GM18868 (cell line): ENCODE results near the gene DHDH.

Experiments used
- ATAC-seq: cut with Tn5 transposase; IDR thresholded peaks from one replicate; pipeline ENCODE4 v1.9.1; 2021; ENCODE audit warnings: mild to moderate bottlenecking, moderate library complexity; ENCODE audit not compliant: unreplicated experiment

Gene DHDH

DNA sequence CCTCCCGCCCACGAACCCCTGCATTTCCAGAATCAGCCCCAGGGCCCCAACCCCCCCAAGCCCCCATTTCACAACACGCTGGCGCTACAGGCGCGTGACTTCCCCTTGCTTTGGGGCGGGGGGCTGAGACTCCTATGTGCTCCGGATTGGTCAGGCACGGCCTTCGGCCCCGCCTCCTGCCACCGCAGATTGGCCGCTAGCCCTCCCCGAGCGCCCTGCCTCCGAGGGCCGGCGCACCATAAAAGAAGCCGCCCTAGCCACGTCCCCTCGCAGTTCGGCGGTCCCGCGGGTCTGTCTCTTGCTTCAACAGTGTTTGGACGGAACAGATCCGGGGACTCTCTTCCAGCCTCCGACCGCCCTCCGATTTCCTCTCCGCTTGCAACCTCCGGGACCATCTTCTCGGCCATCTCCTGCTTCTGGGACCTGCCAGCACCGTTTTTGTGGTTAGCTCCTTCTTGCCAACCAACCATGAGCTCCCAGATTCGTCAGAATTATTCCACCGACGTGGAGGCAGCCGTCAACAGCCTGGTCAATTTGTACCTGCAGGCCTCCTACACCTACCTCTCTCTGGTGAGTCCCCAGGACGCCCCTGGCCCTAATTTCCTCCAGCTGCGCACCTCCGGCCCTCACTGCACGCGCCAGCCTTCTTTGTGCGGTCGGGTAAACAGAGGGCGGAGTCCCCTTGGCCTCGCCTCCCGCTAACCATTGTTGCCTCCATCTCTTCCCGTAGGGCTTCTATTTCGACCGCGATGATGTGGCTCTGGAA is 31.7 kb downstream of the DHDH start, which contains the start of gene FTL:
Gene FTL (plus strand): TSS at position 270 of the 766 bp plus-strand sequence. CDS start 199 bp downstream, at position 469.
- peak; percentile 58 for ATAC-seq

DNA sequence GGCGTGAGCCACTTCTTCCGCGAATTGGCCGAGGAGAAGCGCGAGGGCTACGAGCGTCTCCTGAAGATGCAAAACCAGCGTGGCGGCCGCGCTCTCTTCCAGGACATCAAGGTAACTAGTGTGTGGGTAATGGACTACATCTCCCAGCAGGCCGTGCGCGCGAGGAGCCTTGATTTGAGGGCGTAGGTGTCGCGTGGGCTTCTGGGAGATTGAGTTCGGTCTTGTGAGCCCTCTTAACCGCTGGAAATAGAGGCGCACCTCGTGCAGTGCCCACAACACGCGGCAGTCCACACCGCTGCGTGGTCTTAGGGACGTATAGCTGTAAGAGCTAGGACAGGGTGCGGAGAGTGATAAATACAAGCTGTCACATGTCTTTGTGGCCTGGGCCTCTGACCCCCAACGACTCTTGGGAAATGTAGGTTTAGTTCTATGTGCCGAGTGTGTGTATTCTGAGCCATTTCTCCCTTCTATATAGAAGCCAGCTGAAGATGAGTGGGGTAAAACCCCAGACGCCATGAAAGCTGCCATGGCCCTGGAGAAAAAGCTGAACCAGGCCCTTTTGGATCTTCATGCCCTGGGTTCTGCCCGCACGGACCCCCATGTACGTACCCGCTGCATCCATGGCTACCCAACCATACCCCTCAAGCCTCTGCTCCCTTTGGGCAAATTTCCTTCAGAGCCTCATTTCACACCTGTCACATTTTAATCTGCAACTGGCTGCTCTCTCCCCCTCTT is 32.5 kb downstream of the DHDH start:
- peak; percentile 15 for ATAC-seq

DNA sequence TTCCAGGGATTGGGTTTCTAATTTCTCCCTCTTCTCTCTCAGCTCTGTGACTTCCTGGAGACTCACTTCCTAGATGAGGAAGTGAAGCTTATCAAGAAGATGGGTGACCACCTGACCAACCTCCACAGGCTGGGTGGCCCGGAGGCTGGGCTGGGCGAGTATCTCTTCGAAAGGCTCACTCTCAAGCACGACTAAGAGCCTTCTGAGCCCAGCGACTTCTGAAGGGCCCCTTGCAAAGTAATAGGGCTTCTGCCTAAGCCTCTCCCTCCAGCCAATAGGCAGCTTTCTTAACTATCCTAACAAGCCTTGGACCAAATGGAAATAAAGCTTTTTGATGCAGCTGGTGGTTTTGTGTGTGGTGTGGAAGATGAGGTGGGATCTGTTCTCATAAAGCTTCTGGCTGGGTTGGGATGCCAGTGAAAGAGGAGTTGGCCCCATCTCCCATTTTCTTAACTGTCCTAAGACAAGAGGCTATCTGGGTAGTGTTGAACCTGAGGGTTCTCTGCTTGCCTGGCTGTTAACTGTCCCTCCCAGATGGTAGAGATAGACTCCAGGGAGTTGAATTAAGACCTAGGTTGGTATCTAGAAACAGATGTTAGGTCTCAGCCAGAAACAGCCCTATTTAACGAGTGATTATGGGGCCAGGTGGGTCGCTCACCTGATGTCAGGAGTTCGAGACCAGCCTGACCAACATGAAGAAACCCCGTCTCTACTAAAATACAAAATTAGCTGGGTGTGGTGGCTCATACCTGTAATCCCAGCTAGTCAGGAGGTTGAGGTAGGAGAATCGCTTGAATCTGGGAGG is 33.2 kb downstream of the DHDH start:
- ATAC-seq, result no peak

DNA sequence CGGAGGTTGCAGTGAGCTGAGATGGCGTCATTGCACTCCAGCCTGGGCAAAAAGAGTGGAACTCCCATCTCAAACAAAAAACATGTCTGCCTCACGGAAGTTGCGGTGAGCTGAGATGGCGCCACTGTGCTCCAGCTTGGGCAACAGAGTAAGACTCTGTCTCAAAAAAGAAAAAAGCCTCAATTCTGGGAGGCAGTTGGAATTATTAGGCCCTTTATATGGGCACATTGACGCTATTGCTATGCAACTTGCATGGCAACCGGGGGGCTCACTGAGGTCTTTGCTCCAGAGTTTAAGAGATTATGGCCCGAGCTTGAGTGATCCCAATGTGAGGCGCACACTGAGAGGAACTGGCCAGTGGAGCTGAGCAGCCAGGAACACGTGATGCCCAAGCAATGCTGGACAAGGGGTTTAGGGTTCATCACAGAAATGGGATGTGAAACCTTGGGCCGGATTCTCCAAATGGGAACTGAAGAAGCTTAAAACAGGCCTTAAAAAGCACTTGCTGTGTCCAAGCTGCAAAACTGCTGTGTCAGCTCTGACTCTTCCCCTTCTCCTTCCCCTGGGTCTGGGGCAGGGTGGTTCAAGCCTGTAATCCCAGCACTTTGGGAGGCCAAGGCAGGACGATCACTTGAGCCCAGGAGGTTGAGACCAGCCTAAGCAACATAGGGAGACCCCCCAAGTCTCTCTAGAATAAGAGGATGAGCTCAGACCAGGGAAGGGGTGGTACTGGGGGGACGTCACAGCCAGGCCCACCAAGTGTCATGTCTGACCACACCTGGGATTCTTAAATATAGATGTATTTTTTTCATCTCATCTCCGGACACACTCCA is 34.1 kb downstream of the DHDH start:
- ATAC-seq, result no peak

DNA sequence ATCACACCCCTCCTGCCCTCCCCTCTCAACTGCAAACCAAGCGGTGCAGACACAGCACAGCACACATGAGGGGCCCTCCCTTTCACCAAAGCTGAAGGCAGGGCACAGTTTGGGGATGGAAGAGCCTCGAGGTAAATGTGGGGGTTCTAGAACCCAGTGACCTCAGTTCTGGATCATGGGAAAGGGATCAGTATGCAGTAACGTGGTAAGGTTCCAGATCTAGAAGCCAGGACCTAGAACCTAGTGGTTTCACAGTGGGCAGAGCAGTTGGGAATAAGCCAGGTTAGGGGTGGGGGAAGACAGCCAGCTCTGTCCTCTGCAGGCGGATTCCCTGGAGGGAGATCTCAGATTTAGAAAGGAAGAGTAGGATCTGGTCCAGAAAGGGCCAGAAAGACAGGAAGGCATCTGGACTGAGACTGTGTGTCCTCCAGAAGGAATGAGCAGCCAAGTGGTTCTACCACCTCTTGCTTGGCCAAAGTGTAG is 34.7 kb downstream of the DHDH start:
- ATAC-seq, result no peak

DNA sequence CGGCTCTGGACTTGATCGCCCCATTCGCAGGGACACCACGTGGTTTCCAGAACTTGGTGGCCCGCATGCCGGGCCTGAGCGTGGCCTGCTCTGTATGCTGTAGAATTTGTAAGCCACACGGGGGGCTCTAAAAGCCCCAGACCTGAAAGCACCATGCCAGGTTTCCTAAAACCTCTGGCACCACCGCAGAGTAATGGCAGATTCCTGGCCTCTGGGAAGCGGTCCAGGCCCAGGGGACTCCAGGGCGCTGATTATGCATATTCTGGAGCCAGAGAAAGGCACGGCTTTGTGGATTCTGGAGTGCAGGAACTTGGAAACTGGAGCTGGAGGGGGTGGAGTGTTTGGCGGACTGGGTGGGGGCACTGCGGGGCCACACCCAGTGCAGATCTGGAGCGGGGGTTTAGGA is 35.3 kb downstream of the DHDH start:
- no peak for ATAC-seq

DNA sequence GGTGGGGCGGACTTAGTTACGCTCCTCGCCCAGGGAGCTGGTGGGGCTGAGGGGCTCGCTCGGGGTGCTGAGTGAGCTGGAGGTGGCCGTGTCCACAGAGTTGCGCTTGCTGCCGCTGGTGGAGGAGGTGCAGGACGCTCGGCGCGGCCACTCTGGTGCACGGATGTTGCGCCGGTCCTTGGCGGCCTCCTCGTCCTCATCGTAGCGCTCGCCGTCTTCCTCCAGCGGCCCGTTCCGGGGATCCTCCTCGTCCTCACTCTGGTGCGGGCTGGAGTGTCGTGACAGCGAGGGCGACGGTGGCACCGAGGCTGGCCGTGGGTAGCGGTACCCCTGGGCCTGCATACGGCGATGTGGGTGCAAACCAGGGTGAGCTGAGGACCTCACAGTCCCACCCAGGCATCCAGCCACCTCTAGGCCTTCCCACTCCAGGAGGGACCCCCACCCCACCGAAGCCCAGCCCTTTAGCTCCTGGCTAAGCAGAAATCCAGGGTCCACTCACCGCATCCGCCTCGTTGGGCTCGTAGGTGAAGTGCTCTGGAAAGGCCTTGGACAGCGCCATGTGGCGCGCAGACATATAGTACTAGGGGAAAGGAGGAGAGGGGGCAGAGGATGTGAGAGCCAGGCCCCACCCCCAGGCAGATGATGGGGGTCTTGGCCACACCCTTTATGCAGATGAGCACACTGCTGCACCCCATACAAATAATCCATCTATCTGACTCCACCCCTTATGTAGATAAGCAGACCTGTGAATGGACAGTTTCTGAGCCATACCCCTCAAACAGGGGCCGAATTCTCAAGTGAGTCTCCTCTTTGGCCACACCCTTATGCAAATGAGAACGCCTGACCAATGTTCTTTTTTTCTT is 36.0 kb downstream of the DHDH start:
- no peak for ATAC-seq

DNA sequence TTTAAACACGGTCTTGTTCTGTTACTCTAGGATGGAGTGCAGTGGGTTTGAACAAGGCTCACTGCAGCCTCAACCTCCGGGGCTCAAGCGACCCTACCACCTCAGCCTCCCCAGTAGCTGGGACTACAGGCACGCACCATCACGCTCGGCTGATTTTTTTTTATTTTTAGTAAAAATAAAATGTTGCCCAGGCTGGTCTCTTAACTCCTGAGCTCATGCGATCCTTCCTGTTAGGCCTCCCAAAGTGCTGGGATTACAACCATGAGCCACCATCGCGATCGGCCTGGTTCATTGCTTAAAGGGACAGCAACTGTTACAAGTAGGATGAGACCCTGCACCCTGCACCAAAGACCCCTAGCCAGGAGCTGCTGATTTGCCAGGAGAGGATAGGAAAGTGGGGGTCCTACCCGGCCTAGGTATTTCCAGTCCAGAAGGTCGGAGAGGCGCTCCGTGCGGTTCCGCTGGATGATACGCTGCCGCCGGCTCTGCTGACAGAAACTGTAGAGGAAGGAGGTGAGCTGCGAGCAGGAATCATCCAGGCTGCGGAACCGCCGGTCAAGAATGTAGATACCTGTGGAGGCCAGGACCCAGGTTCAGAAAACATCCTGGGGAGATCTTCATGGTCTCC is 36.8 kb downstream of the DHDH start:
- ATAC-seq, result no peak

DNA sequence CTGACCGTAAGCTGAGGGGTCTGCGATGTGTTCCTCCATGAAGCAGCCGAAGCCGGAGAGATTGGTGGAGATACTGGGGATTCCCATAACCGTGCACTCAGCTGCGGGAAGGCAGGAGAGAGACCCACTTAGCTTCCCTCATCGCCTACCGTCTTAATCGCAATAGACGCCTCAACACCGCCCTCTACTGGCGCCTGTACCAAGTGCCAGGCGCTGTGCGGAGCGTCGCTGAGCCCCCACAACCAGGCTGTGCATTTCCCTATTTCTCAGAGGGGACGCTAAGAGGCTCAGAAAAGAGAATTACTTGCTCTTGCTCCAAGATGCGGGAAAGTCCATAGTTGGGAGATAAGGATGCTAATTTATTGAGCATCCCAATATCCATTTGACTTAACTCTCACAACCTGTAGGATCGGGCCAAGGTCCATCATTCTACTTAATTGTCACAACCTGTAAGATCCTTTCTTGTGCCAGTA is 37.5 kb downstream of the DHDH start:
- ATAC-seq, result no peak

DNA sequence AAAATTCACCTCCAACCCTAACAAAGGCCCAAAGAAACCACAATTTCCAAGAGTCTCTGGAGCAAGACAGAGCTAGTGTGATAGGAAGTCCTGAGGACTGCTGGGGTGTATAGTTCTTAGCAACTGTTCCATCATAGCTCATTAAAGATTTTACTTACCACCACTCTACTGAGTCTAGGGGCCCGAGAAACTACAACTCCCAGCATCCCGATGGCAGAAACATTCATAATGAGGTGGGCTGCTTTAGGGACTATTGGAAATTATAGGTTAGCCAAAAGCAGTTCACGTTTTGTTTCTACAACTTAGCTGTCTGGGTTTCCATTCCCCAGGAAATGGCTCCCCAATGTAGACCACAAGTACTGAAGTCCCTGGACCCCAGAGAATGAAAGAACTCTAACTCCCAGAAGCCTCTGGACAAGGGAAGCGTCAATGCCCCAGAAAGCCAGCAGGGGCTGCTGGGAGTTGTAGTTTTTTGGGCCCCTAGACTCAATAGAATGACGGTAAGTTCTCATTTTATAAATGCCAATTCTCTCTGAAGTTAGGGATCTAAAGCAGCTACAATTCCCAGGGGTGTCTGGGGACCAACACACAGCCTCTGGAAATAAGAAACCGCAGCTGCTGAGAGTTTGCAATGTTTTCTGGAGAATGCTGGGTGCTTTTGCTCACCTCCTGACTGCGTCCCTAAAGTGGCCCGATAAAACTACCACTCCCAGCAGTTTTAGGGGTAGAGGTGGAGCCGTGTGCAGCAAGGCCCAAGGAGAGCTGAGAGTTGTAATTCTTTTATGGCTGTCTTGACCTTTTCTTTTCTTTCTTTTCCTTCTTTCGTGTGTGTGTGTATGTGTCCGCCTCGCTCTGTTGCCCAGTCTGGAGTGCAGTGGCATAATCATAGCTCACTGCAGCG is 42.7 kb downstream of the DHDH start:
- no peak for ATAC-seq

DNA sequence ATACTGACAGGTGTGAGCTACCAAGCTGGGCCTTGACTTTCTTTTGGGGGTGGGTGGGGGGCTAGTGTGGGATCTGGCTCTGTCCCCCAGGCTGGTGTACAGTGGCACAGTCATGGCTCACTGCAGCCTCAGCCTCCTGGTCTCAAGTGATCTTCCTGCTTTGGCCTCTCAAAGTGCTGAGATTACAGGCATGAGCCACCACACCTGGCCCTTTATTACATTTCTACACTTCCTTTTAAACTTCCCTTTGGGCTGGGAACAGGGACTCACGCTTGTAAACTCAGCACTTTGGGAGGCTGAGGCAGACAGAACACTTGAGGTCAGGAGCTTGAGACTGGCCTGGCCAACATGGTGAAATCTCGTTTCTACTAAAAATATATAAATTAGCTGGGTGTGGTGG is 43.6 kb downstream of the DHDH start:
- ATAC-seq, result no peak

DNA sequence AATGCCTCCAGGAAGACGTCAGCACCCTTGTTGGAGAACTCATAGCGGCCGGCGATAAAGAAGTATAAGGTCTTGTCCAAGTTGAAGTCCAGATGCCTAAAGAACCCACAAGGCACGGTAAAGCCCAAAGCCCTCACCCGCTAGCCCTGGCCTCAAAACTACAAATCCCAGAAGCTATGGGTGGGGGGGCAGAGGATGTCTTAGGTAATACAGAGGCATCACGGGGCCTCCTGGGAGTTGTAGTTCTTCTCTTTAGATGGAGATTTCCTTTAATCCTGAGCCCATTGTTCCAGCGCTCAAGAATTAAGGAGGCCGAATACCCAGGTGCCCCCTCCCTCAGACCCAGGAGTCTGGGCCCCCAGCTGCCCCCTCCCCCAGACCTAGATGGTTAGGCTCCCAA is 48.8 kb downstream of the DHDH start:
- ATAC-seq, result no peak

DNA sequence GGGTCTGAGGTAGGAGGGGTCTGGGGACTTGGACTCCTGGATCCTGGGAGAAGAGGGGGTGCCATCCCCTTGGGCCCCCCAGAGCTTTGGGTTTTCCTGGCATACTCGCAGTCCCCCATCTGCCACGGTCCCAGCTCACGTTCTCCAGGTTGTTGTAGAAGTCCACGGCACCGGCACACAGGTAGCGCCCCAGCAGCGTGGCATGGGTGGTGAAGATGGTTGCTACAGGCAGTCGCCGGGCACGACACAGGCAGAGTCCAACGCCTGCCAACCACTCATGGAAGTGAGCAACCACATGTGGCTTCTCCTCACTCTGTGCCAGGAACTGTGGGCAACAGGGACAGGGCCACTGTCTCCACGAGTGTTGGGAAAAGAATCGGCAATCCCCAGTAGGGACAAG is 52.2 kb downstream of the DHDH start:
- ATAC-seq, result no peak

DNA sequence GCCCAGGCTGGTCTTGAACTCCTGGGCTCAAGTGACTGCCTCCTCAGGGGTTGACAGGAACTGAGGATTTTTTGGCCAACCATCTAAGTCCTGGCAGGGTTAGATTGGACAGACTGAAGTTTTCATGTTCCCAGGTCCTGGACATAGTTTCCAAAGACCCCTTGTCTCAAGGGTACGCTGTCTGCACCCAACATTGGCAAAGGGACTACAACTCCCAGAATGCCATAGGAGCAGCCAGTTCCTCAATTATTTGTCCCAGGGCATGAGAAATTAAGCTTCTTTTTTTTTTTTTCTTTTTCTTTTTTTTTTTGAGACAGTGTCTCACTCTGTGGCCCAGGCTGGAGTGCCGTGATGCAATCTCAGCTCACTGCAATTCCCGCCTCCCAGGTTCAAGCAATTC is 52.7 kb downstream of the DHDH start:
- no peak for ATAC-seq

DNA sequence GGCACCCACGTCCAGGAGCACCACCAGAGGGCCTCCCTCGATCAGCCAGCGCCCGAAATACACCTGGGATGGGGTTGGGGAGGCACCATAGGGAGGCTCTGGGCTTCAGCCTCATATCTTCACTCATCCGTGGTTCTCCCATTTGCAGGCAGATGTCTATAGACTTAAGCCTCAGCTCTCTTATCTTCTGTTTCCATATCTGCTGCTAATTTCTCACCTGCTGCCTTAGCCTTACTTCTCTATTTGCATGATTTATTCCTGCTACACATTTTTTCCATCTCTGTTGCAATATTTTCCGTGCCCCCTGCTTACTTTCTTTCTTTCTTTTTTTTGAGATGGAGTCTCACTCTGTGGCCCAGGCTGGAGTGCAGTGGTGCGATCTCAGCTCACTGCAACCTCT is 53.8 kb downstream of the DHDH start:
- no peak for ATAC-seq

DNA sequence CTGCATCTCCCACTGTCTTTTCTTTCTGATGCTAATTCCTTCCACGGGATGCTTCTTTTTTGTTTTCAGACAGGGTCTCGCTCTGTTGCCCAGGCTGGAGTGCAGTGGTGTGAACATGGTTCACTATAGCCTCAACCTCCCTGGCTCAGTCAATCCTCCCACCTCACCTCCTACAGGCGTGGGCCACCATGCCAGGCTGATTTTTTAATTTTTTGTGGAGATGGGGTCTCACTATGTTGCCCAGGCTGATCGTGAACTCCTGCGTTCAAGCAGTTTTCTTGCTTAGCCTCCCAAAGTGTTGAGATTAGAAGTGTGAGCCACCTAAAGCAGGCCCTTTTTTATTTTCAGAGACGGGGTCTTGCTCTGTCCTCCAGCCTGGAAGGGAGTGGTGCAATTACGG is 54.8 kb downstream of the DHDH start:
- ATAC-seq, result no peak

DNA sequence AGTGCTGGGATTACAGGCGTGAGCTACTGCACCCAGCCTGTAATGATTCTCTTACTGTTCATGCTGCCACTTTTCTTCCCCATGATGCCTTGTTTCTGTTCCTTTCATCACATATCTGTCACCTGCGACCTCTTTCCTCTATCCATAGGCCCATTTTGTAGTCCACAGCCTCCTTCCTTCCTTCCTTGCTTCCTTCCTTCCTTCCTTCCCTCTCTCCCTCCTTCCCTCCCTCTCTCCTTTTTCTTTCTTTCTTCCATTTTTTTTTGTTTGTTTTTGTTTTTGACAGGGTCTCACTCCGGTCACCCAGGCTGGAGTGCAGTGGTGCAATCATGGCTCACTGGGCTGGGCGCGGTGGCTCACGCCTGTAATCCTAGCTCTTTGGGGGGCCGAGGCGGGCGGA is 55.4 kb downstream of the DHDH start:
- no peak for ATAC-seq

DNA sequence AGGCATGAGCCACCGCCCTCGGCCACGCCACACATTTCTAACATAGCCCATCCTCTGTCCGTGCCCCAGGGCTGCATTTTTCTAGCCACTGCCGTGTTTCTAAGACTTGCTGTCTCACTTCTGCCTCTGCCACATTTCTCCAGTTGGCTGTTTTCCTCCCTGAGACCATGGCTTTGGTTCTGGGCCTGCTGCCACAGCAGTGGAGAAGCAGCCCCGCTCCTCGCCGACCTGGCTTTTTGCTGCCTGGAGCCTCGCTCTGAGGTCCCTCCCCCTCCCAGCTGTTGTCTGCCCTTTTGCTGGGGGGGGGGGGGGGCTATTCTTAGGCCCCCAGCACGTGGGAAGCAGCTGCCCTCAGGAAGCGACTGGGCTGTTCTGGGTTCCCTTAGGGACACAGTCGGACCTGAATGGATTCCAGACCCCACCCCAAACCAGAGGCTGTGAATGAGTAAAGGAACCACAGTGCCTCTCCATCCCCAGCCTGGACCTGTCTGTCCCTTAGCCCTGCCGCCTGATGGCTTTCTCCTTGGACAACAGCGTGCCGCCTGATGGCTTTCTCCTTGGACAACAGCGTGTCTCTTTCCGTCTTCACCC is 56.3 kb downstream of the DHDH start:
- ATAC-seq, result no peak
